ENCODE measurements around the gene MARCKSL1. TPM values are rescaled to one million over a fixed set of nuclear protein-coding genes. Genes with fewer than 3 reads are reported as not detected.

The MARCKSL1 gene
- total and polyA plus RNA-seq, 2 of the 13 experiments (the other 11 are each of a cell fraction or from before 2014, with no cell fraction given), result 81.9 to 155 TPM

GRCh38 chr1:32336591-32336932, 529 bp upstream of the MARCKSL1 start (continued):
- 0 out of 2 replicates have a peak, but pooled peaks have one; percentile 32 for TF ChIP-seq MTA1 (CRISPR knock-in tag; IDR thresholded peaks at IDR 0.05; ENCODE audit: borderline replicate concordance)
- no peak for TF ChIP-seq ZNF564 (CRISPR knock-in tag; IDR thresholded peaks at IDR 0.05)
- no peak for TF ChIP-seq SNRNP70 (IDR thresholded peaks at IDR 0.05; ENCODE audit: low read depth, low read length)
- TF ChIP-seq ZBTB1 (CRISPR knock-in tag; IDR thresholded peaks at IDR 0.05; ENCODE audit: borderline replicate concordance), result no peak
- TF ChIP-seq, protein P1, sequence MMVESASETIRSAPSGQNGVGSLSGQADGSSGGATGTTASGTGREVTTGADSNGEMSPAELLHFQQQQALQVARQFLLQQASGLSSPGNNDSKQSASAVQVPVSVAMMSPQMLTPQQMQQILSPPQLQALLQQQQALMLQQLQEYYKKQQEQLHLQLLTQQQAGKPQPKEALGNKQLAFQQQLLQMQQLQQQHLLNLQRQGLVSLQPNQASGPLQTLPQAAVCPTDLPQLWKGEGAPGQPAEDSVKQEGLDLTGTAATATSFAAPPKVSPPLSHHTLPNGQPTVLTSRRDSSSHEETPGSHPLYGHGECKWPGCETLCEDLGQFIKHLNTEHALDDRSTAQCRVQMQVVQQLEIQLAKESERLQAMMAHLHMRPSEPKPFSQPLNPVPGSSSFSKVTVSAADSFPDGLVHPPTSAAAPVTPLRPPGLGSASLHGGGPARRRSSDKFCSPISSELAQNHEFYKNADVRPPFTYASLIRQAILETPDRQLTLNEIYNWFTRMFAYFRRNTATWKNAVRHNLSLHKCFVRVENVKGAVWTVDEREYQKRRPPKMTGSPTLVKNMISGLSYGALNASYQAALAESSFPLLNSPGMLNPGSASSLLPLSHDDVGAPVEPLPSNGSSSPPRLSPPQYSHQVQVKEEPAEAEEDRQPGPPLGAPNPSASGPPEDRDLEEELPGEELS (CRISPR knock-in tag; IDR thresholded peaks at IDR 0.05), result no peak
- TF ChIP-seq SKIL (CRISPR knock-in tag; IDR thresholded peaks at IDR 0.05; ENCODE audit: borderline replicate concordance), result no peak
- TF ChIP-seq TMF1 (CRISPR knock-in tag; IDR thresholded peaks at IDR 0.05; ENCODE audit: low read depth), result no peak
- no peak for TF ChIP-seq MTA3 (CRISPR knock-in tag; IDR thresholded peaks at IDR 0.05)
- TF ChIP-seq, protein P2, sequence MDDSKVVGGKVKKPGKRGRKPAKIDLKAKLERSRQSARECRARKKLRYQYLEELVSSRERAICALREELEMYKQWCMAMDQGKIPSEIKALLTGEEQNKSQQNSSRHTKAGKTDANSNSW (CRISPR knock-in tag; IDR thresholded peaks at IDR 0.05; ENCODE audit: borderline replicate concordance), result no peak
- TF ChIP-seq GLI4 (CRISPR knock-in tag; IDR thresholded peaks at IDR 0.05; ENCODE audit: borderline replicate concordance), result 0 out of 2 replicates have a peak, but pooled peaks have one; percentile 38
- 0 out of 2 replicates have a peak, but pooled peaks have one; percentile 8 for TF ChIP-seq ZNF224 (CRISPR knock-in tag; IDR thresholded peaks at IDR 0.05)
- no peak for TF ChIP-seq ZNF605 (CRISPR knock-in tag; IDR thresholded peaks at IDR 0.05)
- no peak for TF ChIP-seq SRSF1 (optimal IDR thresholded peaks at IDR 0.05; ENCODE audit: low read depth, low read length)
- TF ChIP-seq TBP (CRISPR knock-in tag; IDR thresholded peaks at IDR 0.05), result no peak
- TF ChIP-seq ZNF121 (CRISPR knock-in tag; IDR thresholded peaks at IDR 0.05), result no peak
- no peak for TF ChIP-seq ZNF12 (CRISPR knock-in tag; IDR thresholded peaks at IDR 0.05)
- TF ChIP-seq ZNF792 (CRISPR knock-in tag; IDR thresholded peaks at IDR 0.05), result no peak
- 0 out of 2 replicates have a peak, but pooled peaks have one; percentile 9 for TF ChIP-seq PHF8 (CRISPR knock-in tag; IDR thresholded peaks at IDR 0.05)
- no peak for TF ChIP-seq PRDM4 (CRISPR knock-in tag; IDR thresholded peaks at IDR 0.05; ENCODE audit: borderline replicate concordance)
- TF ChIP-seq DPF2 (CRISPR knock-in tag; IDR thresholded peaks at IDR 0.05; ENCODE audit: borderline replicate concordance, low read depth), result no peak
- TF ChIP-seq, protein P3, sequence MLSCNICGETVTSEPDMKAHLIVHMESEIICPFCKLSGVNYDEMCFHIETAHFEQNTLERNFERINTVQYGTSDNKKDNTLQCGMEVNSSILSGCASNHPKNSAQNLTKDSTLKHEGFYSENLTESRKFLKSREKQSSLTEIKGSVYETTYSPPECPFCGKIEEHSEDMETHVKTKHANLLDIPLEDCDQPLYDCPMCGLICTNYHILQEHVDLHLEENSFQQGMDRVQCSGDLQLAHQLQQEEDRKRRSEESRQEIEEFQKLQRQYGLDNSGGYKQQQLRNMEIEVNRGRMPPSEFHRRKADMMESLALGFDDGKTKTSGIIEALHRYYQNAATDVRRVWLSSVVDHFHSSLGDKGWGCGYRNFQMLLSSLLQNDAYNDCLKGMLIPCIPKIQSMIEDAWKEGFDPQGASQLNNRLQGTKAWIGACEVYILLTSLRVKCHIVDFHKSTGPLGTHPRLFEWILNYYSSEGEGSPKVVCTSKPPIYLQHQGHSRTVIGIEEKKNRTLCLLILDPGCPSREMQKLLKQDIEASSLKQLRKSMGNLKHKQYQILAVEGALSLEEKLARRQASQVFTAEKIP (CRISPR knock-in tag; IDR thresholded peaks at IDR 0.05; ENCODE audit: borderline replicate concordance), result no peak
- TF ChIP-seq ZNF10 (CRISPR knock-in tag; IDR thresholded peaks at IDR 0.05; ENCODE audit: borderline replicate concordance, low read depth), result no peak
- TF ChIP-seq AKAP8 (CRISPR knock-in tag; IDR thresholded peaks at IDR 0.05), result no peak

Measured in HepG2 (cell line).